ENCODE data around the gene PITPNC1.

The PITPNC1 gene

DNA sequence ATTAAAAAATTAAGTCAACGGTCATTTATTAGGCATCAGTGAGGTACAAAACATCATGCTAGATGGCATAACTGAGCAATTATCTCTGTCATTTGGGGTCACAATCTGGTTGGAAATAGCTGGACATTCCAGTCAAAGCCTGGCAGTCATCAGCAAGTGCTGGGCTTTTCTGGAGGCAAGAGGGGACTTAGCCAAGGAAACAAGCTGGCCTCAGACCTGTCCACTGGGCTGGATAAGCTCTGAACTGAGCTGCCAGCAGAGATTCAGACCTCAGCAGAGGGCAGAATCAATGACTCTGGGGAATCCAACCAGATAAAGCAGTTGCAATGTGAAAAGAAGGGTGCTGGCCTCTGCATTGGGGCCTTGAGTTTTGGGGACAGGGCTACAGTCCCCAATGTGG lies 178.8 kb downstream of the PITPNC1 start:
- TF ChIP-seq, protein P1, sequence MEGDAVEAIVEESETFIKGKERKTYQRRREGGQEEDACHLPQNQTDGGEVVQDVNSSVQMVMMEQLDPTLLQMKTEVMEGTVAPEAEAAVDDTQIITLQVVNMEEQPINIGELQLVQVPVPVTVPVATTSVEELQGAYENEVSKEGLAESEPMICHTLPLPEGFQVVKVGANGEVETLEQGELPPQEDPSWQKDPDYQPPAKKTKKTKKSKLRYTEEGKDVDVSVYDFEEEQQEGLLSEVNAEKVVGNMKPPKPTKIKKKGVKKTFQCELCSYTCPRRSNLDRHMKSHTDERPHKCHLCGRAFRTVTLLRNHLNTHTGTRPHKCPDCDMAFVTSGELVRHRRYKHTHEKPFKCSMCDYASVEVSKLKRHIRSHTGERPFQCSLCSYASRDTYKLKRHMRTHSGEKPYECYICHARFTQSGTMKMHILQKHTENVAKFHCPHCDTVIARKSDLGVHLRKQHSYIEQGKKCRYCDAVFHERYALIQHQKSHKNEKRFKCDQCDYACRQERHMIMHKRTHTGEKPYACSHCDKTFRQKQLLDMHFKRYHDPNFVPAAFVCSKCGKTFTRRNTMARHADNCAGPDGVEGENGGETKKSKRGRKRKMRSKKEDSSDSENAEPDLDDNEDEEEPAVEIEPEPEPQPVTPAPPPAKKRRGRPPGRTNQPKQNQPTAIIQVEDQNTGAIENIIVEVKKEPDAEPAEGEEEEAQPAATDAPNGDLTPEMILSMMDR (conservative IDR thresholded peaks at IDR 0.05; ENCODE audit: low read depth, low read length), result no peak
- no peak overlapping the region for H3K4me2 ChIP-seq
- H4K20me1 ChIP-seq (ENCODE audit: insufficient read depth), result no peaks in the 10 kb centered on the region
- H3K9ac ChIP-seq, result no peak overlapping the region
- no peaks in the 10 kb centered on the region for H3K36me3 ChIP-seq (ENCODE audit: insufficient read depth)
- H3K27ac ChIP-seq, result no peak overlapping the region
- H3K4me3 ChIP-seq (IDR thresholded peaks at IDR 0.05; ENCODE audit: insufficient read depth, low read depth, low read length), result no peak overlapping the region
- peaks cover 14% of the 10 kb centered on the region for H3K4me1 ChIP-seq (ENCODE audit: low read depth, poor library complexity, severe bottlenecking)
- no peak overlapping the region for H2AFZ ChIP-seq (ENCODE audit: low read depth)
- H3K27me3 ChIP-seq (ENCODE audit: insufficient read depth, low read depth), result no peaks in the 10 kb centered on the region
- H3K79me2 ChIP-seq (ENCODE audit: insufficient read depth, low read depth), result no peaks in the 10 kb centered on the region

DNA sequence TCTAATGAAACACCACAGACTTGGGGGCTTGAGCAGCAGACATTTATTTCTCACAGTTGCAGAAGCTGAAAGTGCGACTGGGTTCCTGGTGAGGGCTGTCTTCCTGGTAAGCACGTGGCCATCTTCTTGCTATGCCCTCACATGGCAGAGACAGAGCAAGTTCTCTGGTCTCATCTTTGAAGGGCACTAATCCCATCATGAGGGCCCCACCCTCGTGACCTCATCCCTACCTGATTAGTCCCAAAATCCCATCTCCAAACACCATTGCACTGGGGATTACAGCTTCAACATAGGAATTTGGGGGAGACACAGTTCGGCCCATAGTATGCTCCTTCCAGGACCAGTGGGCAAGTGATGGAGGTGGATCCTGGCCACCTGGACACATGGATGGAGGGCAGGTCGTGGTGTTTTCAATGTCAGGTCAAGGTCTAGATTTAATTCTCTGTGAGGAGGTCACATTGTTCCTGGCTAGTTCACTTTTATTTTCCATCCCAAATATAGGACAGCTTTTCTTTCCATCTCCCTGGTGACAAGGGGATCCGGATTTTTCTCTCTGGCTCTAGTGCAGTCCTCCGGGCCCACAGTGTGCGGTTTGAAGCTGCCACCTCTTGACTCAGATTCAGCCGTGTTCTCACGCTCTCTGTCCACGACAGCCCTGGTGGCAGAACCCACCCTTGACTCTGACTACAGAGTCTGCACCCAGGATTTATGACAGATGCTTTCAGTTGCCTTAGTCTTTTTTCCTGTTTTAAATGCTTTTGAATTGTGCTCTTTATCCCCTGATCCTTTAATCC lies 180.2 kb downstream of the PITPNC1 start:
- Histone ChIP-seq H3K27me3 (ENCODE audit: insufficient read depth, low read depth) (no peaks in the 10 kb centered on the region), H3K79me2 (ENCODE audit: insufficient read depth, low read depth) (no peaks in the 10 kb centered on the region), H3K4me3 (IDR thresholded peaks at IDR 0.05; ENCODE audit: insufficient read depth, low read depth, low read length) (no peak overlapping the region), H3K27ac (no peak overlapping the region), H2AFZ (ENCODE audit: low read depth) (no peak overlapping the region), H3K4me1 (ENCODE audit: low read depth, poor library complexity, severe bottlenecking) (peaks cover 14% of the 10 kb centered on the region), H3K4me2 (no peak overlapping the region), H3K36me3 (ENCODE audit: insufficient read depth) (no peaks in the 10 kb centered on the region), H4K20me1 (ENCODE audit: insufficient read depth) (no peaks in the 10 kb centered on the region), H3K9ac (no peak overlapping the region)
- TF ChIP-seq, protein P1 (conservative IDR thresholded peaks at IDR 0.05; ENCODE audit: low read depth, low read length), result no peak

DNA sequence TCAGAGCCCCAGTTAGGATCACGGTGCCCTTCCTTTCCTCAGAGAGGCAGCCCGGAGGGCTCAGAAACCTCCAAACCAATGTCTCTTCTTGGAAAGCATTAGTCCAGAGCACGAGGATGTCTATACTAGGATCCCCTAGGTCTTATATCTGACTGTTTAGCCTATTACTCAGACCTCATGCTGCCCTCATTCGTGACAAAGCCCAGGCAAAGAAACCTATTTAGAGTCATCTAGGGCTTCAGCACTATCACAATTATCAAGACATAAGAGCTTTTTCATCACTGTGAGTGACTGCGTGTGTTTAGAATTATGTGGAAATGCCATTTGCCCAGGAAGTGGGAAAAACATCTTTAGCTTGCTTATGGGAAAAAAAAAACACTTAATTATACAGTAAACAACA lies 180.8 kb downstream of the PITPNC1 start:
- Histone ChIP-seq H3K79me2 (ENCODE audit: insufficient read depth, low read depth) (no peaks in the 10 kb centered on the region), H2AFZ (ENCODE audit: low read depth) (no peak overlapping the region), H3K36me3 (ENCODE audit: insufficient read depth) (no peaks in the 10 kb centered on the region), H3K27me3 (ENCODE audit: insufficient read depth, low read depth) (no peaks in the 10 kb centered on the region), H3K27ac (no peak overlapping the region), H3K4me2 (no peak overlapping the region), H3K4me3 (IDR thresholded peaks at IDR 0.05; ENCODE audit: insufficient read depth, low read depth, low read length) (no peak overlapping the region), H4K20me1 (ENCODE audit: insufficient read depth) (no peaks in the 10 kb centered on the region), H3K4me1 (ENCODE audit: low read depth, poor library complexity, severe bottlenecking) (peaks cover 14% of the 10 kb centered on the region), H3K9ac (no peak overlapping the region)
- TF ChIP-seq, protein P1 (conservative IDR thresholded peaks at IDR 0.05; ENCODE audit: low read depth, low read length), result no peak

DNA sequence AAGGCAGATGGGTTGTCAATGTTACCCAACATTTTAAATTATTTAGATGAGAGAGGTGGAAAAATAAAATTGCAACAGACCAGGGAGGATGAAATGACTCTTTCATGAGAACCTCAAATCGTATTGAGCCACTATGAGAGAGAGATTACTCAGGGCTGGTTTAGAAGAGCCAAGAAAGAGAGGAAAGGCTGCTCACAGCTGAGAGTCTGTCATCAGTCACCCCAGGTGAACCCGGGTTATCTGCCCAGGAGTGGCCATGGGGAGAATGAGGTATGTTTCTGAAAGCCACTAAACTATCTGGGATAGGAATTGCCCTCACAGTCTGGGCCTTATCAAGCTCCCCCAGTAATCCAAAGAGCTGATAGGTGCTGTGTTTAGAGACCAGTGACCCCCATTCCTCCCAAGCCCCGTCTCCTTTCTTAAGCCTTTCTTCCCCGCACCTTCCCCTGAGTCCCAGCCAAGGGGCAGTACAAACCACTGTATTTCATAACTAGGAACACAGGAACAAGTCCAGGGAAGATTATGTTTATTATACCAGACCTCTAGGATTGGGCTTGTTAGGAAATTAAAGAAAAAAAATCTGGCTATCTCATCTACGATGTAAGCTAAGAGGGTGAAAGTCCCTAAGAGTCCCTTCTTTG lies 181.8 kb downstream of the PITPNC1 start:
- Histone ChIP-seq H3K27ac (no peak overlapping the region), H3K27me3 (ENCODE audit: insufficient read depth, low read depth) (no peaks in the 10 kb centered on the region), H3K4me2 (no peak overlapping the region), H3K4me3 (IDR thresholded peaks at IDR 0.05; ENCODE audit: insufficient read depth, low read depth, low read length) (no peak overlapping the region), H3K79me2 (ENCODE audit: insufficient read depth, low read depth) (no peaks in the 10 kb centered on the region), H4K20me1 (ENCODE audit: insufficient read depth) (no peaks in the 10 kb centered on the region), H2AFZ (ENCODE audit: low read depth) (no peak overlapping the region), H3K9ac (no peak overlapping the region), H3K36me3 (ENCODE audit: insufficient read depth) (no peaks in the 10 kb centered on the region), H3K4me1 (ENCODE audit: low read depth, poor library complexity, severe bottlenecking) (peaks cover 14% of the 10 kb centered on the region)
- TF ChIP-seq, protein P1 (conservative IDR thresholded peaks at IDR 0.05; ENCODE audit: low read depth, low read length), result no peak
